ENCODE results near the gene SERPINA1. TPM values are rescaled to one million over a fixed set of nuclear protein-coding genes. Genes with fewer than 3 reads are reported as not detected.
"Not testable (repeated sequence)": the region's sequence is repeated elsewhere in the genome, so short reads cannot be mapped to it uniquely, and the experiment has no call there.

The SERPINA1 gene
- total and polyA plus RNA-seq, 2 experiments from 2014 or later: 3,480 to 5,074 TPM

GRCh38 chr14:94372021-94372605 is 16.3 kb downstream of the SERPINA1 start:
- WGBS (ENCODE audit: low lambda C conversion rate, missing lambda C conversion rate): 88% methylated on average over 13 of the region's 13 CpGs
- Histone ChIP-seq H3K4me1 (ENCODE audit: insufficient read depth) (no peaks in the 10 kb centered on the region), H4K20me1 (ENCODE audit: insufficient read depth, poor library complexity, severe bottlenecking) (no peaks in the 10 kb centered on the region), H3K9me2 (replicated peaks; ENCODE audit: insufficient read depth) (no peaks in the 10 kb centered on the region), H3K9me3 (ENCODE audit: low read depth) (no peaks in the 10 kb centered on the region), H3K36me3 (replicated peaks; ENCODE audit: insufficient read depth, low read depth) (no peaks in the 10 kb centered on the region), H3K79me2 (no peaks in the 10 kb centered on the region), H3K27ac (no peak overlapping the region), H3K4me2 (no peak overlapping the region), H3K4me3 (no peak overlapping the region), H2AFZ (no peak overlapping the region), H3K27me3 (no peaks in the 10 kb centered on the region)
- TF ChIP-seq, protein P1, sequence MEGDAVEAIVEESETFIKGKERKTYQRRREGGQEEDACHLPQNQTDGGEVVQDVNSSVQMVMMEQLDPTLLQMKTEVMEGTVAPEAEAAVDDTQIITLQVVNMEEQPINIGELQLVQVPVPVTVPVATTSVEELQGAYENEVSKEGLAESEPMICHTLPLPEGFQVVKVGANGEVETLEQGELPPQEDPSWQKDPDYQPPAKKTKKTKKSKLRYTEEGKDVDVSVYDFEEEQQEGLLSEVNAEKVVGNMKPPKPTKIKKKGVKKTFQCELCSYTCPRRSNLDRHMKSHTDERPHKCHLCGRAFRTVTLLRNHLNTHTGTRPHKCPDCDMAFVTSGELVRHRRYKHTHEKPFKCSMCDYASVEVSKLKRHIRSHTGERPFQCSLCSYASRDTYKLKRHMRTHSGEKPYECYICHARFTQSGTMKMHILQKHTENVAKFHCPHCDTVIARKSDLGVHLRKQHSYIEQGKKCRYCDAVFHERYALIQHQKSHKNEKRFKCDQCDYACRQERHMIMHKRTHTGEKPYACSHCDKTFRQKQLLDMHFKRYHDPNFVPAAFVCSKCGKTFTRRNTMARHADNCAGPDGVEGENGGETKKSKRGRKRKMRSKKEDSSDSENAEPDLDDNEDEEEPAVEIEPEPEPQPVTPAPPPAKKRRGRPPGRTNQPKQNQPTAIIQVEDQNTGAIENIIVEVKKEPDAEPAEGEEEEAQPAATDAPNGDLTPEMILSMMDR (IDR thresholded peaks at IDR 0.05; ENCODE audit: poor library complexity): no peak
- TF ChIP-seq EZH2phosphoT487 (IDR thresholded peaks at IDR 0.05; ENCODE audit: low read depth, severe bottlenecking, unreplicated experiment): no peak
- TF ChIP-seq EZH2 (IDR thresholded peaks at IDR 0.05; ENCODE audit: borderline replicate concordance): no peak
- DNase-seq (ENCODE audit: low spot score): no peak

- WGBS (ENCODE audit: low lambda C conversion rate, missing lambda C conversion rate): 91% methylated on average over 5 of the region's 6 CpGs
- Histone ChIP-seq H3K4me1 (ENCODE audit: insufficient read depth) (no peaks in the 10 kb centered on the region), H3K27me3 (no peaks in the 10 kb centered on the region), H3K4me2 (no peak overlapping the region), H3K9me2 (replicated peaks; ENCODE audit: insufficient read depth) (no peaks in the 10 kb centered on the region), H3K36me3 (replicated peaks; ENCODE audit: insufficient read depth, low read depth) (no peaks in the 10 kb centered on the region), H3K9me3 (ENCODE audit: low read depth) (no peaks in the 10 kb centered on the region), H4K20me1 (ENCODE audit: insufficient read depth, poor library complexity, severe bottlenecking) (no peaks in the 10 kb centered on the region), H2AFZ (no peak overlapping the region), H3K4me3 (no peak overlapping the region), H3K79me2 (no peaks in the 10 kb centered on the region), H3K27ac (no peak overlapping the region)
- no peak for DNase-seq (ENCODE audit: low spot score)
- TF ChIP-seq, protein P1 (IDR thresholded peaks at IDR 0.05; ENCODE audit: poor library complexity): no peak
Observed at GRCh38 chr14:94370524-94370910, 17.9 kb downstream of the SERPINA1 start.

- H3K27me3 ChIP-seq; DNase-seq (ENCODE audit: low spot score); H3K4me1 ChIP-seq (ENCODE audit: insufficient read depth); H3K27ac ChIP-seq; H3K4me3 ChIP-seq; H3K4me2 ChIP-seq; H3K9me3 ChIP-seq (ENCODE audit: low read depth); H3K9me2 ChIP-seq (replicated peaks; ENCODE audit: insufficient read depth); H3K36me3 ChIP-seq (replicated peaks; ENCODE audit: insufficient read depth, low read depth); H2AFZ ChIP-seq; H3K79me2 ChIP-seq; H4K20me1 ChIP-seq (ENCODE audit: insufficient read depth, poor library complexity, severe bottlenecking): not testable (repeated sequence)
- WGBS (ENCODE audit: low lambda C conversion rate, missing lambda C conversion rate): 88% methylated on average over 19 of the region's 22 CpGs
Observed at GRCh38 chr14:94369766-94370523, 18.5 kb downstream of the SERPINA1 start.

DNA sequence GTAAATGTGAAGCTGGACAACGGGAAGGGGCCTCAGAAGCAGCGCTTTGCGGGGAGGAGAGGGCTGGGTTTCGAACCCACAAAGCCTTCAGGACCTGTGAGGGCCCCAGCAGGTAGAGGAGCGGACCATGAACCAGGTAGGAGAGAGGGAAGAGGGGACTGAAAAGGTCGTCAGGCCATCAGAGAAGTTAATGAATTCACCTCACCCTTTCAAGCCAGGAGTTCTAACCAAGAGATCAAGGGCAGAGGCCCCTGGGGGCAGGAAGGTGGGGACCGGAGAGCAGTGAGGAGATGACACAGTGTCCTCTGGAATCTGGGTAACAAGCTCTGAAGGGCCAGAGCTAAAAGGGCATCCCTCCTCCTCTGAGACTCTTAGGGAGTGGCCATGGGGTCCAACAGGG is 19.4 kb downstream of the SERPINA1 start:
- Histone ChIP-seq H3K4me2 (no peak overlapping the region), H3K36me3 (replicated peaks; ENCODE audit: insufficient read depth, low read depth) (no peaks in the 10 kb centered on the region), H2AFZ (no peak overlapping the region), H3K27ac (no peak overlapping the region), H3K79me2 (no peaks in the 10 kb centered on the region), H3K4me1 (ENCODE audit: insufficient read depth) (no peaks in the 10 kb centered on the region), H4K20me1 (ENCODE audit: insufficient read depth, poor library complexity, severe bottlenecking) (no peaks in the 10 kb centered on the region), H3K9me2 (replicated peaks; ENCODE audit: insufficient read depth) (no peaks in the 10 kb centered on the region), H3K4me3 (no peak overlapping the region), H3K9me3 (ENCODE audit: low read depth) (no peaks in the 10 kb centered on the region), H3K27me3 (no peaks in the 10 kb centered on the region)
- no peak for DNase-seq (ENCODE audit: low spot score)
- 83% methylated on average over 7 of the region's 7 CpGs for WGBS (ENCODE audit: low lambda C conversion rate, missing lambda C conversion rate)
- TF ChIP-seq, protein P1 (IDR thresholded peaks at IDR 0.05; ENCODE audit: poor library complexity): no peak
- no peak for TF ChIP-seq EZH2phosphoT487 (IDR thresholded peaks at IDR 0.05; ENCODE audit: low read depth, severe bottlenecking, unreplicated experiment)
- TF ChIP-seq EZH2 (IDR thresholded peaks at IDR 0.05; ENCODE audit: borderline replicate concordance): no peak
